GM18508 (cell line): Measurements from ENCODE around the gene CDH4.

Source experiments
- ATAC-seq: cut with Tn5 transposase; IDR thresholded peaks from one replicate; pipeline ENCODE4 v1.9.1; 2021; ENCODE audit warnings: moderate number of reproducible peaks; ENCODE audit not compliant: insufficient read depth, unreplicated experiment

CDH4 gene

GRCh38 chr20:61931476-61932198, 679.6 kb downstream of the CDH4 start:
- ATAC-seq: no peak

- ATAC-seq: no peak
Observed at GRCh38 chr20:61932199-61932592, 680.1 kb downstream of the CDH4 start.

GRCh38 chr20:61932711-61933480, 680.8 kb downstream of the CDH4 start:
- no peak for ATAC-seq

- no peak for ATAC-seq
Observed at GRCh38 chr20:61933481-61933950, 681.5 kb downstream of the CDH4 start.

GRCh38 chr20:61933951-61934715, 682.1 kb downstream of the CDH4 start:
- no peak for ATAC-seq

- ATAC-seq: no peak
Observed at GRCh38 chr20:61934716-61935530, 682.9 kb downstream of the CDH4 start.

GRCh38 chr20:61935926-61936700, 684.1 kb downstream of the CDH4 start:
- no peak for ATAC-seq

- ATAC-seq: no peak
Observed at GRCh38 chr20:61936701-61937131, 684.7 kb downstream of the CDH4 start.

- no peak for ATAC-seq
Observed at GRCh38 chr20:61937146-61937962, 685.3 kb downstream of the CDH4 start.

GRCh38 chr20:61937963-61938838, 686.1 kb downstream of the CDH4 start:
- no peak for ATAC-seq

GRCh38 chr20:61938839-61939690, 687.0 kb downstream of the CDH4 start:
- no peak for ATAC-seq

GRCh38 chr20:61939691-61940360, 687.8 kb downstream of the CDH4 start:
- ATAC-seq: no peak

GRCh38 chr20:61940491-61940890, 688.4 kb downstream of the CDH4 start:
- ATAC-seq: no peak

GRCh38 chr20:61940976-61941720, 689.1 kb downstream of the CDH4 start:
- ATAC-seq: no peak

- no peak for ATAC-seq
Observed at GRCh38 chr20:61941721-61942405, 689.8 kb downstream of the CDH4 start.
